Measurements from ENCODE around the gene CDC42SE1. TPM values are rescaled to one million over a fixed set of nuclear protein-coding genes. Genes with fewer than 3 reads are reported as not detected.

Gene CDC42SE1
- total RNA-seq, 1 experiment from 2014 or later, result 81.2 TPM

- DNase-seq (ENCODE audit: low read depth, low spot score) (no peak), ATAC-seq (no peak)
- Histone ChIP-seq H3K9me3 (ENCODE audit: control insufficient read depth, insufficient read depth, low read depth, low read length) (no peaks in the 10 kb centered on the region), H3K36me3 (ENCODE audit: control insufficient read depth, insufficient read depth, low read length) (no peaks in the 10 kb centered on the region), H3K27me3 (ENCODE audit: control insufficient read depth, insufficient read depth, low read length) (no peaks in the 10 kb centered on the region), H3K27ac (ENCODE audit: low read length) (peak overlapping the region; percentile 90), H3K4me1 (ENCODE audit: control insufficient read depth, insufficient read depth, low read length) (peaks cover 7% of the 10 kb centered on the region), H3K4me3 (ENCODE audit: low read depth in 2 of 2, low read length in 2 of 2) (peak overlapping the region; percentile 91 to 95)
- BruUV-seq (replicated peaks), result no TSS peak
- in situ Hi-C loops (cut with HindIII; ENCODE audit: low pct_unique_long_range_greater_than_20kb, low sequenced_read_pairs), result no loop called here
- intact Hi-C loops (cut with micrococcal nuclease; ENCODE audit: unreplicated experiment), result no loop called here
- ChIA-PET POLR2A (no interaction called here), CTCF (no interaction called here)
- TF ChIP-seq, protein P1, sequence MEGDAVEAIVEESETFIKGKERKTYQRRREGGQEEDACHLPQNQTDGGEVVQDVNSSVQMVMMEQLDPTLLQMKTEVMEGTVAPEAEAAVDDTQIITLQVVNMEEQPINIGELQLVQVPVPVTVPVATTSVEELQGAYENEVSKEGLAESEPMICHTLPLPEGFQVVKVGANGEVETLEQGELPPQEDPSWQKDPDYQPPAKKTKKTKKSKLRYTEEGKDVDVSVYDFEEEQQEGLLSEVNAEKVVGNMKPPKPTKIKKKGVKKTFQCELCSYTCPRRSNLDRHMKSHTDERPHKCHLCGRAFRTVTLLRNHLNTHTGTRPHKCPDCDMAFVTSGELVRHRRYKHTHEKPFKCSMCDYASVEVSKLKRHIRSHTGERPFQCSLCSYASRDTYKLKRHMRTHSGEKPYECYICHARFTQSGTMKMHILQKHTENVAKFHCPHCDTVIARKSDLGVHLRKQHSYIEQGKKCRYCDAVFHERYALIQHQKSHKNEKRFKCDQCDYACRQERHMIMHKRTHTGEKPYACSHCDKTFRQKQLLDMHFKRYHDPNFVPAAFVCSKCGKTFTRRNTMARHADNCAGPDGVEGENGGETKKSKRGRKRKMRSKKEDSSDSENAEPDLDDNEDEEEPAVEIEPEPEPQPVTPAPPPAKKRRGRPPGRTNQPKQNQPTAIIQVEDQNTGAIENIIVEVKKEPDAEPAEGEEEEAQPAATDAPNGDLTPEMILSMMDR (IDR thresholded peaks at IDR 0.05), result no peak
- TF ChIP-seq TCF7L2 (IDR thresholded peaks at IDR 0.05; ENCODE audit: low read depth, low read length) (no peak), SIN3A (IDR thresholded peaks at IDR 0.05; ENCODE audit: borderline replicate concordance, insufficient read depth, low read depth, low read length) (no peak), POLR2AphosphoS5 (IDR thresholded peaks at IDR 0.05; ENCODE audit: low read depth, low read length) (no peak), REST (IDR thresholded peaks at IDR 0.05; ENCODE audit: insufficient read depth in 1 of 2, low read depth in 2 of 2, low read length in 1 of 2) (no peak)
Measured at GRCh38 chr1:151007853-151008243, 51.6 kb downstream of the CDC42SE1 start.

DNA sequence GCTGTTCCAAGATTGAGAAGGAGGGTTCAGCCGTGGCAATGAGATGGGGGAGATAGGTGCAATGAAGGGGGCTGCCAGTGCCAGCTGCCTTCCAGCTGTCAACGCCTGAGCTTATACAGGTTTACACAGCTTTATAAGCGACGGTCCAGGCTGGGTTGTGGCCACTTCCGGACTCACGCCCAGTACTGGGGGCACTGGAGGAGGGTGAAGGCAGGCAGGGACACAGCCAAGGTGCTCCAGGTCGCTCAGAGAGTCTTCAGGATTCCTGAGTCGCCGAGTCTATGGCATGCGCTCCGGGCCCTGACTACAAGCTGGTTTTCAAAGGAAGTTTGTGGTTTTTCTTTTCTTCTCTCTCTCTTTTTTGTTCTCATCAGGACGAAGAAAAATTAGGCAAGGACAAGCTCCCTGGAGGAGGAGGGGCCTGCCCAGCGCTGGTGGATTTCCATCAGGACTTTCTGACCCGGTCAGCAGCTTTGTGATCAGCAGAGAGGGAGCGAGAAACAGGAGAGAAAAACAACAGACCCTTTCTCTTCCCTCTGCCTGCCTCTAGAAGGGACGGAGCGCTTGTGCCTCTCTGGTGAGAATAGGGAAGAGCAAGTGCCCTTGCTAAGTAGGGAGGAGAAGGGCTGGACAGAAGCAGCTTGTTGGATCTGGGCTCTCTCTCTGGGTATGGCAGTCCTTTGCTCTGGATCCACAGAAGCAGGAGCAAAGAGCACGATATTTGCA lies 52.9 kb downstream of the CDC42SE1 start, which contains the start of gene MINDY1:
MINDY1 (minus strand) TSS at position 576 of the 726 bp plus-strand sequence. CDS start 4,285 bp downstream, outside the sequence.
- H3K27me3 ChIP-seq (ENCODE audit: control insufficient read depth, insufficient read depth, low read length), result no peaks in the 10 kb centered on the region
- H3K9me3 ChIP-seq (ENCODE audit: control insufficient read depth, insufficient read depth, low read depth, low read length), result no peaks in the 10 kb centered on the region
- peak within 1 kb of the TSS; percentile 91 to 95 for H3K4me3 ChIP-seq (ENCODE audit: low read depth in 2 of 2, low read length in 2 of 2)
- POLR2A ChIA-PET, result interaction anchor here (0.5 to 1.1 kb wide), 7 partner anchors 26 to 667 kb away, joined by 3 to 11 read pairs (median 5); no protein-coding TSS in a partner anchor
- no peak for DNase-seq (ENCODE audit: low read depth, low spot score)
- peak within 1 kb of the TSS; percentile 90 for H3K27ac ChIP-seq (ENCODE audit: low read length)
- TF ChIP-seq POLR2AphosphoS5 (IDR thresholded peaks at IDR 0.05; ENCODE audit: low read depth, low read length) (no peak), REST (IDR thresholded peaks at IDR 0.05; ENCODE audit: insufficient read depth in 1 of 2, low read depth in 2 of 2, low read length in 1 of 2) (peak in 1 of 2 experiments; percentile 28; a peak in 1 of 4 replicates), TCF7L2 (IDR thresholded peaks at IDR 0.05; ENCODE audit: low read depth, low read length) (no peak)
- TF ChIP-seq, protein P1 (IDR thresholded peaks at IDR 0.05), result peak; percentile 71; the same call in 1 of the 2 replicates
- CTCF ChIA-PET, result interaction anchor here (0.5 to 1.5 kb wide), 9 partner anchors 10 to 751 kb away, joined by 3 to 13 read pairs (median 4); no protein-coding TSS in a partner anchor
- intact Hi-C loops (cut with micrococcal nuclease; ENCODE audit: unreplicated experiment), result no loop called here
- peaks cover 7% of the 10 kb centered on the region for H3K4me1 ChIP-seq (ENCODE audit: control insufficient read depth, insufficient read depth, low read length)
- TSS peak; percentile 75 for BruUV-seq (replicated peaks)
- peak; percentile 88 for ATAC-seq
- in situ Hi-C loops (cut with HindIII; ENCODE audit: low pct_unique_long_range_greater_than_20kb, low sequenced_read_pairs), result no loop called here
- H3K36me3 ChIP-seq (ENCODE audit: control insufficient read depth, insufficient read depth, low read length), result no peaks in the 10 kb centered on the region

Measured in Panc1 (cell line).